SK-N-SH treated with all-trans-retinoic acid at 6 μM for 48 hours (cell line): Measurements from ENCODE around the gene MTARC2.

Source experiments
- ZNF565 ChIP-seq: fragments of 450-650 bp; formaldehyde crosslinking; conservative IDR thresholded peaks from 2 replicates; pipeline ENCODE4 v1.5.0; 2020; ENCODE audit warnings: low read depth, mild to moderate bottlenecking, moderate library complexity
- TF ChIP-seq, protein P1 (sequence below): fragments of 250-450 bp; sonication (Bioruptor Pico); IDR thresholded peaks from 2 replicates; pipeline ENCODE4 v1.8.0; 2020; ENCODE audit warnings: mild to moderate bottlenecking, moderate library complexity, borderline replicate concordance

- TF ChIP-seq, protein P1, sequence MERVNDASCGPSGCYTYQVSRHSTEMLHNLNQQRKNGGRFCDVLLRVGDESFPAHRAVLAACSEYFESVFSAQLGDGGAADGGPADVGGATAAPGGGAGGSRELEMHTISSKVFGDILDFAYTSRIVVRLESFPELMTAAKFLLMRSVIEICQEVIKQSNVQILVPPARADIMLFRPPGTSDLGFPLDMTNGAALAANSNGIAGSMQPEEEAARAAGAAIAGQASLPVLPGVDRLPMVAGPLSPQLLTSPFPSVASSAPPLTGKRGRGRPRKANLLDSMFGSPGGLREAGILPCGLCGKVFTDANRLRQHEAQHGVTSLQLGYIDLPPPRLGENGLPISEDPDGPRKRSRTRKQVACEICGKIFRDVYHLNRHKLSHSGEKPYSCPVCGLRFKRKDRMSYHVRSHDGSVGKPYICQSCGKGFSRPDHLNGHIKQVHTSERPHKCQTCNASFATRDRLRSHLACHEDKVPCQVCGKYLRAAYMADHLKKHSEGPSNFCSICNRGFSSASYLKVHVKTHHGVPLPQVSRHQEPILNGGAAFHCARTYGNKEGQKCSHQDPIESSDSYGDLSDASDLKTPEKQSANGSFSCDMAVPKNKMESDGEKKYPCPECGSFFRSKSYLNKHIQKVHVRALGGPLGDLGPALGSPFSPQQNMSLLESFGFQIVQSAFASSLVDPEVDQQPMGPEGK (CRISPR knock-in tag) = no peak
- no peak for TF ChIP-seq ZNF565 (CRISPR knock-in tag)
These were observed 6.8 kb downstream of the MTARC2 start for GRCh38 chr1:220754918-220755295.
